Suprapubic skin (tissue), 3 donors: Measurements from ENCODE around the gene IQSEC2.

Source experiments
- CTCF ChIP-seq, 2 donors: fragments of 200-600 bp in 1 of 2; fragments of 450-650 bp in 1 of 2; sonication (generic) in 1 of 2; IDR thresholded peaks; one replicate each; pipeline ENCODE4 v1.5.1; 2016 to 2019; ENCODE audit warnings: antibody characterized with exemption in 2 of 2, mild to moderate bottlenecking in 1 of 2, moderate library complexity in 1 of 2
- POLR2AphosphoS5 ChIP-seq, 3 donors: sonication (generic); formaldehyde crosslinking; IDR thresholded peaks; one replicate each; pipeline ENCODE4 v1.6.1; 2017; ENCODE audit warnings: antibody characterized with exemption in 3 of 3

DNA sequence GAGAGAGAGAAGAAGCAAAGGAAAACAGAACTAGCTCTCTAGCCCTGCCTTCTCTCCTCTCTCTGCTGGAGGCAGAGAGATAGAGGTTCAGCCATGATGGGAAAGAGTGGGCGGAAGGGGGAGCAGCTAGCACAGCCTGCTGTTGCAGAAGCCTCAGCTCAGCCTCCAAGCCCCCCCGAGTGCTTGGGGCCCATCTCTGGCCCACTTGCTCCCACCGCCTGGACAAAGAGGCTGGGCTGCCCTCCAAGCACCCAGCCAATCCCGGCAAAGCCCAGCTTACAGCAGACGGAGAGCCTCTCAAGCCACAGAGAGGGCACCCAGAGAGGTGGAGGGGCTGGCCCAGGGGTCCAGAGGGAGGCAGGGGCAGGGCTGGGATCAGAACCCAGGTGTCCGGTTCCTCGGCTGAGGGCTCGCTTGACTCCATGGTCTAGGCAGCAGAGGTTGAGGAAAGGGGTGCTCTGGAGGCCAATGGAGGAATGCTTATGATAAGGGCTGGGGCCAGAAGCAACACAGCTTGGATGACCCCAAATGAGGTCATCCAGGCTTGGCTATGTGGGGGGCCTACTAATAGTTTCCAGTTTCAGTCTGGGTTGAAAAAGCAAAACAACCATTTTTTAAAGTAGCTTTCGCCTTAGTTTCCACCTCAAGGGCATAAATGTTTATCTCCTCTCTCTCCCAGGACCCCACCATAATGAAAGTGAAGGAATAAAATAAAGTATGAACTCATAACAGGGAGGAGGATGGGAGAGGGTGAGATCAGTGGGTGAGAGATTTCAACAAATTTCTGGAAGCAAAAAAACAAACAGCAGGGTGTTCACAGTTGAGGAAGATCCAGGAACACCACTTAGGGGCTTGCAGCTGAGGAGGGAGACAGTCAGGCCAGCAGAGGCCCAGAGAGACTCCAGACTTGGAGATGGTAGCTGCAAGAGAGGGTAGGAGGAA is 24.9 kb upstream of the IQSEC2 start:
- no peak for TF ChIP-seq POLR2AphosphoS5 (IDR thresholded peaks at IDR 0.05)
- no peak for TF ChIP-seq CTCF (IDR thresholded peaks at IDR 0.05)
